Stimulated activated CD4-positive, alpha-beta T cell treated with anti-CD3 and anti-CD28 coated beads, TNF-alpha, amount 100 ng/mL, for 4 hours (primary cell): ENCODE data around the gene HOXA7.

Source experiments
- DNase-seq, 3 experiments: peaks; one replicate each; pipeline ENCODE4 v3.0.0-alpha.2; 2020; ENCODE audit warnings: low read depth in 3 of 3

Gene HOXA7

DNA sequence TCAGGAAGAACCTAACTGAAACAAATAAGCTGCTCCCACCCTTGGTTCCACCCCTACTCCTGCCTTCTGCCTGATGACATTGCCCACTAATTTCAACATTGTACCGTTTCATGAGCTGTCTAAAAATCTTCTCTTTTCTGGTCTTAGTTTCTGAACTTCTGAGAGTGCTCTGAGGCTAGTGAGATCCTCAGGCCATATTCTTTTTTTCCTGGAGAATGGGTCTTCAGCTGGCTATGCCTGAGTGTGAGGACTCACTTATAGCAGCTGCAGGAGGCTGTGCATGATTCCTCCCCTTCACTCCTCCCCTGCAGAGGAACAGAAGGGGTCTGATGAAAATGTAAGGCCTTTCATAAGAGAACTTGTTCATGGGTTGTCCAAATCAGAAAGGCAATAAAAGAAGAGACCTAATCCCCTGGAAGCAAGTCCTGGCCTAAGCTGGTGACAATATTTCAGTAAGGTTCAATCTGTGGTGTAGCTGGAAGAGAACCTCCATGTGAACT lies 37.0 kb downstream of the HOXA7 start:
- DNase-seq: no peak

DNA sequence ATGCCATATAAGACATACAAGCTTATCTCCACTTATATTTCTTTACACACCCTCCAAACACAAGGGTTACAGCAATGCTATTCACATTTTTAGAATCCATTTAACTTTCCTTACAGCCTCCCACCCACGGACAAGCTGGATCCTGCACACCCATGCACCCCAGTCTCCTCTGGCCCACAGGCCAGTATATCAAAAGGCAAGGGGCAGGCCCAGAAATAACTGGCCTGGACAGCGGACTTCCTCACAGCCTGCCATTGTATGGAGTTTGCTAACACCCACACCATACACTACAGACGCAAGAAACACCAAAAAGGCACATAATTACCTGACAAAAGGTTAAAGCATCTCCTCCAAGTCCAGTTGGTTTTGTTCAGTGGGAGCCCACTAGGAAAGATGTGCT lies 37.9 kb downstream of the HOXA7 start:
- no peak for DNase-seq

DNA sequence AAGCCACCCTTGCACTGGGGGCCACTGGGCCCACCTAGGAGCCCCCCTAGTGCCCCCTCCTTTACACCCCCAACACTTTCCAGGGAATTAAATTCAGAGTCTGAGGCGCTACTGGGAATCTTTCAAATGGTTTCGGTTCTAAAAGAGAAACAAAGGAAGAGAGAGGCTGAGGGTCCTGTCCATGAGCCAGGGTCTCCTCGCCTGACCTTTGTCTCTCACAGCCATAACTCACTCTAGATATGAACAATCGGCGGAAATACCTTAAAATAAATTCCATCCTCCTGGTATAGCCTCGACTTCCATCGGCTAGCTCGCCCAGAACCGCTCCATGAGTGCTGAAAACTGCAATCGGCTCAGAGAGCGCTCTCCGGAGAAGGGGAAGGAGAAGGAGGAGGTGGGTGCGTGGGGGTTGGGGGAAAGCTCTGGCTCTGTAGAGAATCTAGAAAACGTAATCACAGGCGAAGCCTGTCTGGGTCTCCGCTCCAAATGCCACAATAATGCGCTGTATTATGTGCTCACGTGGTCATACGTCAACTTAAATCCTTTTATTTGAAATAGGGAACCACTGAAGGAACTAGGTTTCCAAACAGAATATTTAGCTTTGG lies 38.5 kb downstream of the HOXA7 start:
- no peak for DNase-seq

DNA sequence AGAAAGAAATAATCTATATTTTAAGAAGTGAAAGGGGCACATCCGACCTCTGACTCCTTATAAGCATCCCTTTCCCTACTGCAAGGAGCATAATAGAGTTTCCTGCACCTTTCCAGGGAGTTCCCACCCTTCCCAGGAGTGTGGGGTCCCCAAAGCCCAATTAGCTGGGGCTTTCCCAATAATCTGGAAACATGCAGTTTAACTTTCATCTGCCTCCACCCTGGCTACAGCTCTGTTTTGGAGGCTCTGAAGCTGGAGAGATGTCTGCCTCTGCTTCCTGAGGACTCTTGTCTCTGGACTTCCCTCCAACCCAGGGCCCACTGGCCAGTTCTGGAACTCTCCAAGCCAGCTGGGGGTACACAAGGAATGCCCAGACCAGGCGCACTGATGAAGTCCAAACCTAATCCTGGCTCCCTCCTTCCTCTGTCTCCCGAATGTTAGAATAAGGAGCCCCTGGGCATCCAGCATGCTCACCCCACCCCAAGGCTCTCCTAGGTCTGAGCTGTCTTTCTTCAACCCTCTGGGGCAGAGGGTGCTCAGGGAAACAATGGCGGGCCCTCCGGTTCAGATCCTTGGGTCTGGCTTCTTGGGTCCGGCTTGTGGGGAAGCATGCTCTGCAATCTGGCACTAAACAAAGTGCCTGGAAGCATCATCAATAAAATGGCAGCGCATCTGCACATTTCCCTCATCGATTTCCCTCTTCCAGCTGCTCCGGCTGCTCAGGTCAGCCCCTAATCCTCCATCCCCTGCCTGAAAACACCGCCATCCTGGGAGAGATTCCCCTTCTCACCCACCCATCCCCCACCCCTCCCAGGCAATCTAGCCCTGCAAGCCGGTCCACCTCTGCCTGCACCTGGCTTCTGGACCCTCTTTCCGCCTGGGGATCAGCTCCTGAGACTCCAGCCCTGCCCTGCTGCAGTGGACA lies 39.3 kb downstream of the HOXA7 start:
- DNase-seq: no peak

DNA sequence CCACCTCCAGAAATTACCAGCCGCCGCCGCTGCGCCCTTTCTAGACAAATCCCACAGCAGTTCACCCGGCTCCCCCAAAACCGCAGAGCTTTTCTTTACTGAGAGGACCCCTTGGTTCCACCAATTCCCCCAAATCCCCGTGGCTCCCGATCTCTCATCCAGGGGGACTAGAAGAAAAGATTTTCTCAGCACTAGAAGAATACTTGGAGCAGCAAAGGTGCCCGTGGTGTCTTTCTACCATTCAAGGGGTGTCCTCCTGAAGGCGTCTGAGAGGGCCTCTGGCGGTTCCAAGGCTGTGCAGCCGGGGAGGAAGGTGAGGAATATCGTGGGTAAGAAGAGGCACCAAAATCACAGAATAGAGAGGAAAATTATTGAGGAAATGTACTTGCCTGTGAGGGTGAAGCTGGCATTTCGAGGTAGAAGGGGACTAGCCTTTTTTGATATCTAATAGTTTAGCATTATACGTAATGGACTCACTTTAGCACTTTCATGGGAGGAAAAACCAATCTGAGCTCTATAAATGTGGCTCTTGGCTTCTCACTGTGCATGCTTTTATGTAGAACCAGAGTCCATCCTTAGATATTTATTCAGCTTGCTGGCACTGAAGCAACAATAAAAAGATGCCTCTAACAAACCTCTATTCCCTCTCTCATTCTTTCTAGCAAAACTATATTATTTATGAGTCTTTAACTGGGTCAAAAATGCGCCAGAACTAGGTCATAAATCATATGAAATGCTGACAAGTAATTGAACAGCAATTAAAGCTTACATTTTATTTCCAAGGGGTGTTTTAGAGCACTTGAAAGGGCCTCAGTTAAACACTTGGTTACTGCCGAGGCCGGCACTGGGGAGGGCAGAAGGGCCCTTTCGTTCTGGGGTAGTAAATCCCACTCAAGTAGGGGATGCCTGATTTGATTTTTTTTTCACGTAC lies 40.2 kb downstream of the HOXA7 start:
- no peak for DNase-seq

DNA sequence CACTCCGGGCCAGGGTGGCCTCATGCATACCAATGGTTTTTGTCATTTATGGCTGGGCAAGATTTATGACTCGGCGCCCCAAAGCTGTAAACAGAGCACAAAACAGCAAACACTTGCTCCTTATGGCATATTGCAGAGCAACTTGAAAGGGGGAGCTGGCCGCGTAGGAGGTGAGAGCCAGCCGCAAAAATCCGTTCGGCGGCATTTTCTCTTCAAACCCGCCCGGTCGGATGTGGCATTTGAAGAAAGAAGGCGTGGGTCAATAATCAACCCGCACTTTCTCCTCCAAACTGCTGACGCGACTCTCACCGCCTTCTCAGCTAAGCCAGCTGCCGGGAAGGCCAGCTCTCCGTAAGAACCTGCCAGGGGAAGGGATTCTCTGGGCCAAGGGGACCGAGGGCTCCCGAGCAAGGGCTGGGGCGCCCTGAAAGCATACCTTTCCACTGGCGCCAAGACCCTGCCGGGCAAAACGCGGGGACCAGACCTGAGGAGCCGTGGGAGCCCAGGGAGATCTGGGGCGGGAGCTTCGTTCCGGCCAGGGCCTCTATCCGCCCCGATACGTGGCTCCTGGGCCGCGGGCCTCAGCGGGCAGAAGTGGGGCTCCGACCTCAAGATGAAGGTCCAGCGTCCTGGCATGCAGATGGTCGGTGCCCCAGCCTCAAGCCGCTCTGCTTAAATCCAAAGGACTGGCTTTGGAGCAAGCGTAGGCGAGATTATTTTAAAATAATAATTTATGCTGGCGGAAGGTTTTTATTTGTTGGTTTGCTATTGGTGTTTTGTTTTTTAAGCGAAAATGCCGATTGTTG lies 41.1 kb downstream of the HOXA7 start:
- no peak for DNase-seq

DNA sequence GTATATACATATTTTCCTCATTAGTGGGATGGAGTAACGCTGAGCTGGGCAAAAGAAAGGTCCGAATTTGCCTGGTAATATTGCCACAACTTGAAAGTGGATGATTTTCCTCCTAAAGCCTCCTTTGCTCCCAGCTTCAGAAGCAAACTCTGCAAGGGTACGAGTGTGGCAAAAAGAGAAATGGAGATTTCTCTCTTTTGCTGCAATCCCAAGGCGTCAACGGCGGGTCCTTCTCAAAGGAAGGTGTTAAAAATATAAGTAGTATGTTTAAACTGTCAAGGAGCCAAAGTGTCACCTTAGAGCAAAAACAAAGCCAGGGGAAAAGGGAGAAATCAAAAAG lies 41.6 kb downstream of the HOXA7 start:
- no peak for DNase-seq

DNA sequence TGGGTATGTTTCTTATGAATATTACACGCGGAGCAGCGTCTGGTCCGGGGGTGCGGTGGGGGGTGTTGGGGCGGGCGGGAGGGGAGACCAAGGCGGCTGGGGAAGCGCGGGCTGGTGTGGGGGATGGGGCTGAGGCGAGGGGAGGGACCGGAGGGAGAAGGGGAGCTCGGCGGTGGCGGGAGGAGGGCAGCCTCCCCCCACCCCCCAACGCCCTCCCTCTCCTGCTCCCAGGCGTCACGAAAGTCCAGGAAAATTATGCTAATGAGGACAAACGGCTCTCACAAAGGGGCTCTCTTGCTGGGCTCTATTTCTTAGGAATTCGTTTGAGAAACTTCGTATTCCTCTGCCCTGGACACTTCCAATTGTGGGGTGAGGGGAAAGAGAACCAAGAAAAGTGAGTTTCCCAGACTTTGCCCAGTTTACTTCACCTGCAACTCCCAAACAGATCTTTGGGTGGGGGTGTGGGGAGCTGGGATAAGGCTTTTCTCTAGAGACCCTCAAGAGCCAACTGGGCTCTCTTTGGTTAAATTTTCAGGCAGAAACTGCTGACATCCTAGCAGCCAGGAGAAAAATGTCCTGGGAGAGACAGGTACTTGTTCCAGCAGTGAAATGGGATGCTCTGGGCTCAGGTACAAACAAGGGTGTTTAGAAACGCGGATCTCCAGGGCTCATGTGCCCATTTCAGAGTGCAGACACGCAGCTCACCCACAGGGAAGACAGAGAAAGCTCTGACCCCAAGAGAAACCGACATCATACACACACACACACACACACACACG lies 42.3 kb downstream of the HOXA7 start:
- DNase-seq: no peak

DNA sequence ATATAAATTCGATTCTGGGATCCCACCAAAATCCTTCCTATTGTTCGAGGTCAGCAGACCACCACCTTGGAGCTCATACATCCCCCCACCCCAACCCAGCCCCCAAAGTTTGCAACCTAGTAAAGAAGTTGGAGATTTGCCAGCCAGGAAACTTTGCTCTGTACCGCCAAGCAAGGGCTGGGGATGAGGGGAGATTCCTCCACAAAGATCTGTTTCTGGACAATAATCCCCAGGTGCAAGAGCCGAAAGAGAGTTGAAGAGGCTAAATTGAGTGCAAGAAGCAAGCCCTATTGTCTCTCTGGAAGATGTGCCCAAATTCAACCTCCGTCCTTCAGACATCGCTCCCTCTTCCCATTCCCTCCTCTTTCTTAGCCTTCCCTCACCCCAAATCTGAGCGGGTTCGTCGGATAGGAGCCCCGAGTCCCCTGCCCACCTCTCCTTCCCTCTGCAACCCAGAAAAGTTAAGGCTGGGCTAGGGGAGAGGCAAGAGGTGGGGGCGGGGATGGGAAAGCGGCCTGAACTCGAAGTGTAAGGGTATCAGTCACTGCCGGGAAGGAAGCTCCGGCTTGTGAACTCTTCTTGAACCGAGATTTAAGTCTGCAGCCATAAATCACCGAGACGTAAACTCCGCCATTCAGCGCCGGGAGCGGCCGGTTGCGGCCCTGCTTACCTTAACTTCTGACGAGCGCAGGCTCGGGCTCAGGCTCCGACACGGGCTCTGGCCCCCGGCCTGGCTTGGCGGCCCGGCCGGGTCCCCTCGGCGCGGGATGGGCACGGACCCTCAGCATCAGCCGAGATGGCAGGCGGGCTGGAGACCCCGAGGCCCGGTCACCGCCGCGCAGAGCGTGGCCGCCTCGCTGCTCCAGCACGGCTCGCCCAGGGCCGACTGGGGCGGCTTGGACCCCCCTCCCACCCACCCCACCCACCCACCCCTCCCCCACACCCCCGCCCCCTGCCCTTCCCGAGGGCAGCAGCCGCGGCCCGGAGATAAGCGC lies 43.2 kb downstream of the HOXA7 start:
- no peak for DNase-seq

DNA sequence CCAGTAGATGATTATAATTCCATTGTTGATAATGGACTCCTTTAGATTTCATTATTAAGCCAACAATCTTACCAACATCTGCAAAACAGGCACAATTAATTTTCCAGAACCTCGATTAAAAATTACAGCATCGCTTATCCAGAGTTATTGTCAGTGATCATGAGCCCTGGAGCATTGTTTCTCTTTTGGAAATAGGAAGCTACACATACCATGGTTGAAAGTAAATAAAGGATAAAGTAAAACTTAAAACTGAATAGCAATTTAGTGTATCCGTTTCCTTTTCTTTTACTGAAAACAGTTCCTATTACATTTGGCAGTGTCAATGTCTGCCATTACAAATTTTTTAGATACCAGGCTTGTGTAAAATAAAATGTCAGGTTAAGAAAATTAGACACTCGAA lies 44.1 kb downstream of the HOXA7 start:
- no peak for DNase-seq

DNA sequence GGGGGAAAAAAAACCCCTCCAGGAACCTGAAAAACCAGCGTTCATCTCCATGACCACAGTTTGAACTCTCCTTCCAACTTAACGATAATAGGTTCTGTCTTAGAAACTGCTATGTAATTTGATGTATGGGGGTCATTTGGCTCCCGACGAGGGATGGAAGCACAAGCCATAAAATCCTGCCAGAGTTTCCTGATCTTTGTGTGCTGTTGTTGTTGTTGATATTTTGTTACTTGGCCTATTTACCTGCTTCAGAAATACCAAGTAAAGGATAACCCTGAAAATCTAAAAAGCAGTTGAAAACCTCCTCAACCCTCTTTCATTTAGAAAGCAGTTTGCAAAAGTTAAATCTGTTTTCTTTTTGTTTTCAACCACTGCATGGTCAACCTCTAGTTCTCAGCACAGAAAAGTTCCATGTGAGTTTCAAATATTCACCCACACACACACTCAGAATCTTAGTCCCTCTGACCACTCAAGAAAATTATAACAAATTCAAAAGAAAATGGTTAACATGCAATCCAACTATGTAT lies 44.7 kb downstream of the HOXA7 start:
- DNase-seq: no peak

DNA sequence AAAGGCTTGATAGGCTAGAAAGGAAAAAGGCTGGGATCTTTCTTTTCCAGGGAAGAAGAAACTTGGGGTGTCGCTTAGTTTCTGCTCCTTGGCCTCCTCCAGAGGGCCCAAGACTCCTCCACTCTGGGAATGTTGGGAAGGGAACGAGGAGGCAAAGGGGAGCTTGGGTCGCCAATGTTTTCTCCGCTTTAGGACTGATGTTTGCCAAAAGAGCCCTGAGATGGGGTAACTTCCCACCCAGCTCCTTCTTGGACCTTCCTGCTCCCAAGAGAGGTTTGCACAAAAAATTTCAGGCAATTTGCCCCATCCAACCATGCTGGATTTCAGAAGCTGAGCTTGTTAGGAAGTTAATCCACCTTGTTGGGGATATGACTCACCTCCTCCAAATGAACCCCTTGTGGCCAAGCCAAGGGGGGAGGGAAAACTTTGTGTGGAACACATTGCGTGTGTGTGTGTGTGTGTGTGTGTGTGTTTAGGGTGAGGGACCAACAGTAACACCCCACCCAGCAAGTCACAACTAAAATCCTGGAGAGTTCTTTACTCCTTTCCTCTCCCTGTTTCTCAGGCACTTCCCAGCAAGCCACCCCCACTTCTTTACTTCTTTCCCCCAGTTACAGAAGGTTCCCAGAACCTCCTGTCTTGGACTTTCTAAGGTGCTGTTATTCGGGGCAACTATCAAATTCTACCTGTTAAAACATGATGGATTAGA lies 45.3 kb downstream of the HOXA7 start:
- DNase-seq: no peak

DNA sequence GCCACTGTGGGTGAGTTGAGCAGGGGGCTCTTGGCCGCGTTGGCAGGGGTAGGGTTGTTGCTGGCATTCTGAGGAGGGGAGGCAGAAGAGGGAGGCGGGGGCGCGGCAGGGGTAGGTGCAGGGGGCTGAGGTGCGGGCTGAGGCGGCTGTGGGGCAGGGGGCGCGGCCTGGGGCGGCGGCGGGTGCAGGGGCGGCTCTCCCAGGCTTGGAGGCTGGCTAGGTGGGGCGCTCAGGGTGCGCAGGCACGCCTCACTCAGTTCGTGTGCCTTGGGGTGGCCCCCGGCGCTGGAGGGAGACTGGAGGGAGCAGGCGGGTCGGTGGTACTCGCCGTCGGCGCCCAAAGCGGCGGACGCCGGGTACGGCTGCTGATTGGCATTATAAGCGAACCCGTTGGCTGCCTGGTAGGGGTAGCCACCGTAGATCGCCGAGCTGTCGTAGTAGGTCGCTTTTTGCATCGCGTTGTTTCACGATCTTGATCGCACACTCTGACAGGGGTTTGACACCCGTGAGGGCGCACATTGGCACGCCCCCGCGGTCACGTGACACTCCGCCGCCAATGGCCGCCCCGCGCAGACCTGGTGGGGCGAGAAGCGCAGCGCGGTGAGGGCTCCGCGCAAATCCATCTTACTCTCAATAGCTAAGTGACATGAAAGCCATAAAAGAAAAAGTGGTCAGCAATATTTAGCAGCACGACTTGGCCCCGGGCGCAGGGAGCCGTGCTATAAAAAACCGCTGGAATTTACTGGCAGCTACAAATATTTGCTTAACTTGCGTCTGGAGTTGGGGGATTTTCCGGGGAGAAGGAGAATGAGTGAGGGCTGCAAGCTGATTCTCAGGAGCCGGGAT lies 46.1 kb downstream of the HOXA7 start:
- no peak for DNase-seq

DNA sequence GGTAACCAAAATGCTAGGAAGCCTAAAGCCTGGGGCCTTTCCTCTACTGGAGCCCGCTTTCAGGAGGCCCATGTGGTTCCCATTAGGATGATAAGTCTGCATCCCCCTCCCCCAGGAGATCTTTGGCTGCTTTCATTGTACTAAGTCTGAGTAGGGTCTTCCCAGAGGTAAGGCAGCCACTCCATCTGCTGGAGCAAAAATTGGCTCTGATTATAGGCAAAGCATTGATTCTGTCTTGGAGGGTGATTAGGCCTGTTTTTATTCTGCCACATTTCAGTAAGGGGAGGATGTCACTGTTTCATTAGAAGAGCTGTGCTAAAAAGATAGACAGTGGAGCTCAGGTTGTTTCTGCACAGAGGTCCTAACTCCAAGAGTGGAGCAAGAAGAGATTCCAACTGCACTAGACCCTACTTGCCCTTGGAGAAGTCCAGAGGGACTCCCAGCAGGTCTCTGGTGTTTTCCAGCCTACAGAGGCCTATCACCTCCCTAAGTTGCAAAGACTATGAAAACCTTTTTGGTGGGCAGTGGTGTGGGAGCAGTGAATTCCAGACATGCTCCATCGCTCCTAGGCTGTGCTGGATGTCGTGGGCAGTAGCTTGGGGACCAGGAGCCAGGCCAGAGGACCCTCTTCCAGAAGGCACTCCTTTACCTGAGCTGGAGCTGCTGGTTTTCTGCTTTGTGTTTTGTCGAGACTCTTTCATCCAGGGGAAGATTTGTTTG lies 46.8 kb downstream of the HOXA7 start:
- DNase-seq: no peak

DNA sequence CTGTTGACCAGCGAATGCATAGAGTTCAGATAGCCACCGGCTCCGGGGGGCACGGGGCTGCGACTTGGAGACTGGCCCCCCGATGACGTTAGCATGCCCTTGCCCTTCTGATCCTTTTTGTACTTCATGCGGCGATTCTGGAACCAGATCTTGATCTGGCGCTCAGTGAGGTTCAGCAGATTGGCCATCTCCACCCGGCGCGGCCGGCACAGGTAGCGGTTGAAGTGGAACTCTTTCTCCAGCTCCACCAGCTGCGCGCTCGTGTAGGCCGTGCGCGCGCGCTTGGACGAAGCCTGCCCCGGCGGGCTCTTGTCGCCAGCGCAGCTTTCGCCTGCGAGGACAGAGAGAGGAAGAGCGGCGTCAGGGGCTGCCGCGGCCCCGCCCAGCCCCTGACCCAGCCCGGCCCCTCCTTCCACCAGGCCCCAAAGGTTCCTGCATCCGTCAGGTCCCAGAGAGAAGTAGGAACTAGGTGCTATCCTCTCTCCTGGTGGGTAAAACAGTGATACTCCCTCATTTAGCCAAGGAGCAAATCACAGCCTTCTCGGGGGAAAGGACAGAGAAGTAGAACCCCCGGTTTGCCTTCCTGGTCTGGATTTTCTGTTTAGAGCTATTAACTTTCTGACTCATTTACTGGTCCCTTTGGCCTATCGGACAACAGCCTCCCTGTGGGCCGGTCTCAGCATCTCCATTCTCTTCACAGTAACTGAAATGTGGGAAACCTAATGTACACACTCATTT lies 47.9 kb downstream of the HOXA7 start:
- DNase-seq: no peak
